Astrocyte (in vitro differentiated cells and primary cell): ENCODE measurements around the gene NOP56. TPM values are rescaled to one million over a fixed set of nuclear protein-coding genes. Genes with fewer than 3 reads are reported as not detected.

Experiments
- DNase-seq: peaks from one replicate; pipeline ENCODE4 v3.0.0-alpha.2; 2010; ENCODE audit warnings: low read depth
- FAIRE-seq: peaks from 2 replicates; lab custom pipeline; 2011; peaks lifted over from hg19 to GRCh38; lab: Jason Lieb, UNC
- H2AFZ ChIP-seq: 2 replicates; pipeline ENCODE4 v1.6.0; 2012; ENCODE audit warnings: low read depth, low read length, inconsistent platforms
- H3K27ac ChIP-seq: 2 replicates; pipeline ENCODE4 v1.5.1; 2011; ENCODE audit warnings: low read depth, low read length, inconsistent platforms
- H3K27me3 ChIP-seq: 2 replicates; pipeline ENCODE4 v1.6.0; 2011; ENCODE audit warnings: low read length, inconsistent platforms; ENCODE audit not compliant: insufficient read depth
- H3K36me3 ChIP-seq: 2 replicates; pipeline ENCODE4 v1.5.1; 2011; ENCODE audit warnings: low read length, inconsistent platforms; ENCODE audit not compliant: insufficient read depth
- H3K4me1 ChIP-seq: 2 replicates; pipeline ENCODE4 v1.5.1; 2011; ENCODE audit warnings: low read length, inconsistent platforms; ENCODE audit not compliant: insufficient read depth
- H3K4me2 ChIP-seq: 2 replicates; pipeline ENCODE4 v1.6.0; 2012; ENCODE audit warnings: low read length, inconsistent platforms
- H3K4me3 ChIP-seq: 2 replicates; pipeline ENCODE4 v1.5.1; 2011; ENCODE audit warnings: low read depth, mild to moderate bottlenecking, low read length, inconsistent platforms; ENCODE audit not compliant: insufficient read depth
- H3K79me2 ChIP-seq: 2 replicates; pipeline ENCODE4 v1.6.0; 2012; ENCODE audit warnings: mild to moderate bottlenecking, low read length, inconsistent platforms; ENCODE audit not compliant: insufficient read depth
- H3K9ac ChIP-seq: 2 replicates; pipeline ENCODE4 v1.6.0; 2012; ENCODE audit warnings: mild to moderate bottlenecking, low read length, inconsistent platforms
- H3K9me3 ChIP-seq: 2 replicates; pipeline ENCODE4 v1.5.1; 2012; ENCODE audit warnings: low read depth, mild to moderate bottlenecking, low read length, inconsistent platforms; ENCODE audit not compliant: insufficient read depth
- H4K20me1 ChIP-seq: 2 replicates; pipeline ENCODE4 v1.6.0; 2012; ENCODE audit warnings: low read length, inconsistent platforms; ENCODE audit not compliant: insufficient read depth
- H3K27ac Mint-ChIP-seq: one replicate; pipeline ENCODE4 v1.8.0; 2021; ENCODE audit warnings: mild to moderate bottlenecking, mixed read lengths; ENCODE audit not compliant: unreplicated experiment
- H3K27me3 Mint-ChIP-seq: one replicate; pipeline ENCODE4 v1.8.0; 2021; ENCODE audit warnings: low read depth, mixed read lengths; ENCODE audit not compliant: unreplicated experiment
- H3K36me3 Mint-ChIP-seq: one replicate; pipeline ENCODE4 v1.8.0; 2021; ENCODE audit warnings: low read depth, mixed read lengths; ENCODE audit not compliant: unreplicated experiment
- H3K4me1 Mint-ChIP-seq: one replicate; pipeline ENCODE4 v1.8.0; 2021; ENCODE audit warnings: low read depth, mixed read lengths; ENCODE audit not compliant: unreplicated experiment
- H3K4me3 Mint-ChIP-seq: one replicate; pipeline ENCODE4 v1.8.0; 2021; ENCODE audit warnings: mild to moderate bottlenecking, moderate library complexity, mixed read lengths; ENCODE audit not compliant: unreplicated experiment
- H3K9me3 Mint-ChIP-seq: one replicate; pipeline ENCODE4 v1.8.0; 2021; ENCODE audit warnings: mild to moderate bottlenecking, mixed read lengths; ENCODE audit not compliant: unreplicated experiment
- EZH2 ChIP-seq: IDR thresholded peaks from 2 replicates; pipeline ENCODE4 v1.6.1; 2012; ENCODE audit warnings: mild to moderate bottlenecking, low read length, inconsistent platforms; ENCODE audit not compliant: insufficient read depth
- total RNA-seq: library from RNA; stranded (reverse); gene quantifications from 2 replicates; pipeline ENCODE4 v1.2.1, GENCODE V29; 2021
- TF ChIP-seq, protein P1 (sequence below): IDR thresholded peaks from 2 replicates; pipeline ENCODE4 v1.5.1; 2011; ENCODE audit warnings: low read depth, mild to moderate bottlenecking, inconsistent platforms, low read length, moderate library complexity; ENCODE audit not compliant: insufficient read depth

The NOP56 gene
- total RNA-seq, 1 donor from 2014 or later: 292 TPM

DNA sequence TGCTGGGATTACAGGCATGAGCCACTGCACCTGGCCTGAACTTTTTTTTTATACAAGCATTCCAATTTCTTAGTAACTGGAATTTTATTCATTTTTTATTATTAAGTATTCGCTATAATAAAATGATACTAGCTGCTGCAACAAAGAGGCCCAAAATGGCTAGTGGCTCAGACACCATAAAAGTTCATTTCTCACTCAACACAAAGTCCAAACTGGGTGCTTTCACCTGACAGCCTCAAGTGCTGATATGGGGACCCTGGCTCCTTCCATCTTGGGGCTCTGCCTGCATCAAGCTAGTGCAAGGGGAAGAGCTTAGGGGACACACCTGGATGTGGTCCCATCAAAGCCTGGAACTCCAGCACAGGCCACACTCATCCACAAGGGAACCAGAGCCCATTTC lies 12.2 kb upstream of the NOP56 start:
- H3K4me3 Mint-ChIP-seq: no peak overlapping the region
- FAIRE-seq: no peak
- no peak overlapping the region for H3K4me2 ChIP-seq

DNA sequence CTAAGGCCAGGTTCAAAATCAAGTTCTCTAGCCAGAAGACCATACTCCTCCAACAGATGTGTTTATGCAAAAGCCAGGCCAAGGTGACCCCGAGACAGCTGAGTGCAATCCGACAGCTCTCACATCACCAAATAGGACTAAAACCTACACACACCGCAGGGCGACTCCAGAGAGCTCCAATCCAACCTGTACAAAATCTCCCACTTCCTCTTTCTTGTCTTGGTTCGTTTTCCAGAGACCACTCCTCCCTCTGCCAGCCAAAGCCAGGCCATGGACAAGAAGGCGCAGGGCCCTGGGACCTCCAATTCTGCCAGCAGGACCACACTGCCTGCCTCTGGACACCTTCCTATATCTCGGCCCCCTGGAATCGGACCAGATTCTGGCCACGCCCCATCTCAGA lies 11.5 kb upstream of the NOP56 start:
- Histone ChIP-seq H3K79me2 (no peaks in the 10 kb centered on the region), H3K27ac (no peak overlapping the region), H3K9ac (no peak overlapping the region), H3K9me3 (no peaks in the 10 kb centered on the region), H4K20me1 (no peaks in the 10 kb centered on the region), H2AFZ (no peak overlapping the region), H3K36me3 (peaks cover 3% of the 10 kb centered on the region), H3K4me3 (no peak overlapping the region), H3K4me1 (no peaks in the 10 kb centered on the region), H3K4me2 (no peak overlapping the region), H3K27me3 (no peaks in the 10 kb centered on the region)
- DNase-seq (no peak), FAIRE-seq (no peak)
- Mint-ChIP-seq H3K4me1 (no peaks in the 10 kb centered on the region), H3K27ac (no peak overlapping the region), H3K27me3 (peaks cover 8% of the 10 kb centered on the region), H3K4me3 (no peak overlapping the region), H3K9me3 (peaks cover 3% of the 10 kb centered on the region), H3K36me3 (peaks cover 12% of the 10 kb centered on the region)
- TF ChIP-seq, protein P1, sequence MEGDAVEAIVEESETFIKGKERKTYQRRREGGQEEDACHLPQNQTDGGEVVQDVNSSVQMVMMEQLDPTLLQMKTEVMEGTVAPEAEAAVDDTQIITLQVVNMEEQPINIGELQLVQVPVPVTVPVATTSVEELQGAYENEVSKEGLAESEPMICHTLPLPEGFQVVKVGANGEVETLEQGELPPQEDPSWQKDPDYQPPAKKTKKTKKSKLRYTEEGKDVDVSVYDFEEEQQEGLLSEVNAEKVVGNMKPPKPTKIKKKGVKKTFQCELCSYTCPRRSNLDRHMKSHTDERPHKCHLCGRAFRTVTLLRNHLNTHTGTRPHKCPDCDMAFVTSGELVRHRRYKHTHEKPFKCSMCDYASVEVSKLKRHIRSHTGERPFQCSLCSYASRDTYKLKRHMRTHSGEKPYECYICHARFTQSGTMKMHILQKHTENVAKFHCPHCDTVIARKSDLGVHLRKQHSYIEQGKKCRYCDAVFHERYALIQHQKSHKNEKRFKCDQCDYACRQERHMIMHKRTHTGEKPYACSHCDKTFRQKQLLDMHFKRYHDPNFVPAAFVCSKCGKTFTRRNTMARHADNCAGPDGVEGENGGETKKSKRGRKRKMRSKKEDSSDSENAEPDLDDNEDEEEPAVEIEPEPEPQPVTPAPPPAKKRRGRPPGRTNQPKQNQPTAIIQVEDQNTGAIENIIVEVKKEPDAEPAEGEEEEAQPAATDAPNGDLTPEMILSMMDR: no peak
- TF ChIP-seq EZH2: no peak

More for the DNA sequence above, 12.2 kb upstream of the NOP56 start:
- H3K27me3 Mint-ChIP-seq: peaks cover 14% of the 10 kb centered on the region
- H3K9ac ChIP-seq: no peak overlapping the region
- TF ChIP-seq, protein P1: no peak
- TF ChIP-seq EZH2: no peak
- no peak for DNase-seq
- H3K27ac ChIP-seq: no peak overlapping the region
- H3K4me1 ChIP-seq: no peaks in the 10 kb centered on the region
- no peaks in the 10 kb centered on the region for H3K27me3 ChIP-seq
- H4K20me1 ChIP-seq: no peaks in the 10 kb centered on the region
- H3K36me3 Mint-ChIP-seq: peaks cover 12% of the 10 kb centered on the region
- H3K9me3 Mint-ChIP-seq: peaks cover 3% of the 10 kb centered on the region
- H3K4me3 ChIP-seq: no peak overlapping the region
- no peak overlapping the region for H3K27ac Mint-ChIP-seq
- H3K36me3 ChIP-seq: peaks cover 3% of the 10 kb centered on the region
- H2AFZ ChIP-seq: no peak overlapping the region
- H3K79me2 ChIP-seq: no peaks in the 10 kb centered on the region
- H3K9me3 ChIP-seq: no peaks in the 10 kb centered on the region
- no peaks in the 10 kb centered on the region for H3K4me1 Mint-ChIP-seq

DNA sequence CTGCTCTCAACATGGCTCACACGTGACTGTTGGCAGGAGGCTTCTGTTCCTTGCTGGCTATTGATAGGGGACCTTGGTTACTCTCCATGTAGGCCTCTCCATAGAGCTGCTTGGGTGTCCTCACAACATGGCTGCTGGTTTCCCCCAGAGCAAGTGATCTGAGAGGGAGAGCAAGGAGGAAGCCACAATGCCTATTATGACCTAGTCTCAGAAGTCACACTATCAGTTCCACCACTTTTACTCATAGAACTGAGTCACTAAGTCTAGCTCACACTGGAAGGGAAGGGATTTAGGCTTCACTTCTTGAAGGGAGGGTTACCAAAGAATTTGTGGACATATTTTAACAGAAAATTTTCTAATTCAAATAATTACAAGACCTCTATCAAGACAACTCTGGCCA lies 8.7 kb upstream of the NOP56 start:
- Histone ChIP-seq H3K9ac (no peak overlapping the region), H3K36me3 (peaks cover 3% of the 10 kb centered on the region), H2AFZ (no peak overlapping the region), H3K27me3 (no peaks in the 10 kb centered on the region), H3K79me2 (no peaks in the 10 kb centered on the region), H4K20me1 (no peaks in the 10 kb centered on the region), H3K9me3 (no peaks in the 10 kb centered on the region), H3K4me2 (no peak overlapping the region), H3K4me3 (no peak overlapping the region), H3K27ac (no peak overlapping the region), H3K4me1 (no peaks in the 10 kb centered on the region)
- TF ChIP-seq EZH2: no peak
- TF ChIP-seq, protein P1: no peak
- Mint-ChIP-seq H3K27me3 (peaks cover 3% of the 10 kb centered on the region), H3K4me1 (no peaks in the 10 kb centered on the region), H3K36me3 (peaks cover 12% of the 10 kb centered on the region), H3K27ac (no peak overlapping the region), H3K9me3 (peaks cover 3% of the 10 kb centered on the region), H3K4me3 (no peak overlapping the region)
- FAIRE-seq (no peak), DNase-seq (no peak)
